Thyroid gland (tissue), 4 donors: ENCODE measurements around the gene OR13J1. TPM values are rescaled to one million over a fixed set of nuclear protein-coding genes. Genes with fewer than 3 reads are reported as not detected.

Experiments used
- DNase-seq, 2 donors: peaks; one replicate each; pipeline ENCODE4 v3.0.0-alpha.2; 2019
- H3K27ac ChIP-seq, 3 donors: fragments of 200-600 bp; sonication (generic); 1 replicate in 2 of 3; 2 replicates in 1 of 3; pipeline ENCODE4 v1.5.1; 2016 to 2019; ENCODE audit warnings: mild to moderate bottlenecking in 1 of 3, moderate library complexity in 1 of 3
- H3K27me3 ChIP-seq: fragments of 200-600 bp; sonication (generic); one replicate; pipeline ENCODE4 v1.5.1; 2019
- H3K36me3 ChIP-seq, 2 donors: fragments of 200-600 bp; sonication (generic); one replicate each; pipeline ENCODE4 v1.5.1; 2016 to 2019
- H3K4me1 ChIP-seq, 2 donors: fragments of 200-600 bp; sonication (generic); one replicate each; pipeline ENCODE4 v1.5.1; 2017 to 2019
- H3K4me3 ChIP-seq, 3 donors: fragments of 200-600 bp; sonication (generic); replicated peaks in 1 of 3; 1 replicate in 2 of 3; 2 replicates in 1 of 3; pipeline ENCODE4 v1.5.1; 2016; ENCODE audit warnings: mild to moderate bottlenecking in 1 of 3
- H3K9me3 ChIP-seq: fragments of 200-600 bp; sonication (generic); one replicate; pipeline ENCODE4 v1.5.1; 2017
- POLR2A ChIP-seq, 2 donors: fragments of 450-650 bp; IDR thresholded peaks; one replicate each; pipeline ENCODE4 v1.6.1; 2017; ENCODE audit warnings: antibody characterized with exemption in 2 of 2, mild to moderate bottlenecking in 2 of 2, moderate library complexity in 1 of 2
- WGBS, 2 donors: methylation state at CpG; one replicate each; pipeline ENCODE4 v1.1.5; 2017; 5-methylcytosine and 5-hydroxymethylcytosine counted together
- intact Hi-C: fragments of 100-400 bp; cut with DNase I; formaldehyde crosslinking; loops from one replicate; pipeline ENCODE4 v1.15.1; 2023
- total RNA-seq, 4 donors: library from RNA; depleted of rRNA; stranded (reverse); fragments of >200 nt; gene quantifications; one replicate each; pipeline ENCODE4 v1.2.3, GENCODE V29; 2016
- TF ChIP-seq, protein P1 (sequence below), 6 experiments: fragments of 200-600 bp in 3 of 6; fragments of 450-650 bp in 3 of 6; sonication (generic) in 3 of 6; IDR thresholded peaks; one replicate each; pipeline ENCODE4 v1.5.1; 2016 to 2019; ENCODE audit warnings: antibody characterized with exemption in 6 of 6, mild to moderate bottlenecking in 2 of 6, inconsistent platforms in 1 of 6, moderate library complexity in 1 of 6

Gene OR13J1
- total RNA-seq, 4 donors from 2014 or later: not detected

DNA sequence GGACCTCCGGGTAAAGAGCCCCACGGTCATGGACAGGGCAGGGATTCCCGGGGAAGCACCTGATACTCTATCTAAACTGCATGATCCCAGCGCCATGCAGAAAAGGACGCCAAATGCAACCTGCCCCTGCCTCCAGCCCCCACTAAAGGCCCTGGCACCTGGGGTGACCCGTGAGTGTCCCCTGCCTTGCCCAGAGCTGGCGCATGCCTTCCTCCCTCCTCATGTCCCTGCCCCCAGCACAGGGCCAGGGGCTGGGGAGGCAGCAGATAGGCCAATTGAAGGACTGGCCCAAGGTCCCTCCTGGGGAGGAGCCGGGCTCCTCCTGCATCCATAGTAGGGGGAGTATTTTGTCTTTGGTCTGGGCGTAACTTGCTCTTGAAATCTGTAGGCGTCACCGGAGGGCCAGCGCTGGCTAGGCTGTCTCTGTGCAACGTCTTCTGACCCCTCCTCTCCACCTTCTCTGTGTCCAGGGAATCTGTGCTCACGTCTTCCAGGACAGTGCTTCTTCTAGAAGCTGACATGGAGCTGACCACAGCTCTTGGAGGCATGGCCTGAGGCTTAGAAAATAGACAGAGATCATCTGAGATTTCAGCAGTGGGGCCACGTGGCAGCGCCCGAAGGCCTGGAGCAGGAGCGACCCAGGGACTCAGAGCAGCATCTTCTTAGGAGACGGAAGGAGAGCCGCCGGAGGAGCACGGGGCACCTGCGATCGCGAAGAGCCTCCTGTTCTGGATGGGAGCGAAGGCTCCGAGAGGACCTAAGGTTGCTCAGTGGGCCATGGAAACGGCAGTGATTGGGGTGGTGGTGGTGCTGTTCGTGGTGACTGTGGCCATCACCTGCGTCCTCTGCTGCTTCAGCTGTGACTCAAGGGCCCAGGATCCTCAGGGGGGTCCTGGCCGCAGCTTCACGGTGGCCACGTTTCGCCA is 39.7 kb upstream of the OR13J1 start:
- no peak overlapping the region for H3K4me3 ChIP-seq
- no peak for DNase-seq
- H3K27me3 ChIP-seq: no peaks in the 10 kb centered on the region
- H3K4me1 ChIP-seq: peaks cover 56 to 77% of the 10 kb centered on the region in 2 donors
- intact Hi-C loops: loop anchor here (5.0 kb wide), 1 partner anchor 32 kb away; no protein-coding TSS in a partner anchor
- TF ChIP-seq, protein P1, sequence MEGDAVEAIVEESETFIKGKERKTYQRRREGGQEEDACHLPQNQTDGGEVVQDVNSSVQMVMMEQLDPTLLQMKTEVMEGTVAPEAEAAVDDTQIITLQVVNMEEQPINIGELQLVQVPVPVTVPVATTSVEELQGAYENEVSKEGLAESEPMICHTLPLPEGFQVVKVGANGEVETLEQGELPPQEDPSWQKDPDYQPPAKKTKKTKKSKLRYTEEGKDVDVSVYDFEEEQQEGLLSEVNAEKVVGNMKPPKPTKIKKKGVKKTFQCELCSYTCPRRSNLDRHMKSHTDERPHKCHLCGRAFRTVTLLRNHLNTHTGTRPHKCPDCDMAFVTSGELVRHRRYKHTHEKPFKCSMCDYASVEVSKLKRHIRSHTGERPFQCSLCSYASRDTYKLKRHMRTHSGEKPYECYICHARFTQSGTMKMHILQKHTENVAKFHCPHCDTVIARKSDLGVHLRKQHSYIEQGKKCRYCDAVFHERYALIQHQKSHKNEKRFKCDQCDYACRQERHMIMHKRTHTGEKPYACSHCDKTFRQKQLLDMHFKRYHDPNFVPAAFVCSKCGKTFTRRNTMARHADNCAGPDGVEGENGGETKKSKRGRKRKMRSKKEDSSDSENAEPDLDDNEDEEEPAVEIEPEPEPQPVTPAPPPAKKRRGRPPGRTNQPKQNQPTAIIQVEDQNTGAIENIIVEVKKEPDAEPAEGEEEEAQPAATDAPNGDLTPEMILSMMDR (IDR thresholded peaks at IDR 0.05): no peak
- TF ChIP-seq POLR2A (IDR thresholded peaks at IDR 0.05): no peak
- H3K36me3 ChIP-seq: no peaks in the 10 kb centered on the region
- WGBS, 2 donors: 93% methylated on average over 28 to 34 of the region's 34 CpGs
- peak overlapping the region in 2 of 3 donors; percentile 96 to 97 for H3K27ac ChIP-seq
- H3K9me3 ChIP-seq: no peaks in the 10 kb centered on the region

DNA sequence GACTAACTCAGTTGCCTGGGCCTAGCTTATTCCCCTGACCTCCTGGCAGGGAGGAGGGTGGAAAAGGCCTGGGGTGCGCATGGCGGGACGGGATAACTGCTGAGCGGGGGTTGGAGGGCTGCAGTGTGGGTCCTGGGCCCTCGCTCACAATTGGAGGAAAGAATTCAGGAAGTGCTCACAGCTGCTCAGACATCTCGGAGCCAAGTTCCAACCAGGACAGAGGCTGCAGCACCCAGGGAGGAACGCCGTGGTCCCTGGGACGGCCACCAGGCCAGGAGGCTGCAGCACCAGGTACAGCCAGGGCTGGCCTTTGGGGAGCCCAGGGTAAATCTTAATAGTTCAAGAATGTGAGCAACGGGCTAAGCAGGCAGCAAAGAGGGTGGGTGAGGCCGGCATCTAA is 39.1 kb upstream of the OR13J1 start, which contains the start of gene SPAAR:
Gene SPAAR, plus strand, starts transcription at position 217 of the 400 bp plus-strand sequence. CDS start 974 bp downstream, outside the sequence.
- Histone ChIP-seq H3K9me3 (no peaks in the 10 kb centered on the region), H3K36me3 (no peaks in the 10 kb centered on the region), H3K27me3 (no peaks in the 10 kb centered on the region), H3K4me1 (peaks cover 62 to 77% of the 10 kb centered on the region in 2 donors), H3K4me3 (no peak within 1 kb of the TSS), H3K27ac (peak within 1 kb of the TSS; percentile 84 to 97 (median 96))
- WGBS, 2 donors: 75 to 79% methylated on average over 11 of the region's 11 CpGs
- TF ChIP-seq, protein P1 (IDR thresholded peaks at IDR 0.05): no peak
- TF ChIP-seq POLR2A (IDR thresholded peaks at IDR 0.05): no peak
- no peak for DNase-seq
- intact Hi-C loops: loop anchor here (5.0 kb wide), 1 partner anchor 33 kb away; no protein-coding TSS in a partner anchor

DNA sequence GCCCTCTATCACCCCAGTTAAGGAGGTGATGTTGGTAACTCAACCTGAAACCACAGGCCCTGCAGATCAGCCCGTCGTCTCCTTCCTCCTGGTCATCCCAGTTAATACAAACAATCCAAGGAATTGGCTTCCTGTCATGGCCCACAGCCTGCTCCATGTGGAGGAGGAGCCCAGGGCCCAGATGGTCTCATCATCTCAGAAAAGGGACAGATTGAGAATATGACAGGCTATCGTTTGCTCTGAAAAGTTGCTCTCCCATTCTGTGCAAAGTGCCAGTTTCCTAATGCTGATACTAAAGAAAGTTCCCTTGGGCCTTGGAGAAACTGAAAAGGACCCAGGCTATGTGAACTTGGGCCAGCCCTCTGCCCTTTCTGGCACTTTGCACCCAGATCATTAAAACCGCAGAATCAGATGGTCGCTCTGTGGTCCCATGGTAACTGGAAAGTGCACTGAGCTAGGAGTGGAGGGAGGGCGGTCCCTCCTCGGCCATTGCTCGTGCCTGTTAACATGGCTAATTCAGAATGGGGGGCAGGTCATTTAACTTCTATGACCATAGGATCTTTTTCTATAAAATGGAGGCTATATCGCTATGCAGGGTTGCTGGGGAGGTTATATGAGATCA is 38.4 kb upstream of the OR13J1 start:
- H3K9me3 ChIP-seq: no peaks in the 10 kb centered on the region
- no peak for DNase-seq
- peak overlapping the region; percentile 84 to 97 (median 96) for H3K27ac ChIP-seq
- TF ChIP-seq, protein P1 (IDR thresholded peaks at IDR 0.05): no peak
- no peak for TF ChIP-seq POLR2A (IDR thresholded peaks at IDR 0.05)
- H3K36me3 ChIP-seq: no peaks in the 10 kb centered on the region
- H3K4me3 ChIP-seq: no peak overlapping the region
- peaks cover 62 to 77% of the 10 kb centered on the region in 2 donors for H3K4me1 ChIP-seq
- intact Hi-C loops: loop anchor here (5.0 kb wide), 1 partner anchor 34 kb away; no protein-coding TSS in a partner anchor
- WGBS, 2 donors: 57 to 69% methylated on average over 8 to 9 of the region's 9 CpGs
- no peaks in the 10 kb centered on the region for H3K27me3 ChIP-seq

DNA sequence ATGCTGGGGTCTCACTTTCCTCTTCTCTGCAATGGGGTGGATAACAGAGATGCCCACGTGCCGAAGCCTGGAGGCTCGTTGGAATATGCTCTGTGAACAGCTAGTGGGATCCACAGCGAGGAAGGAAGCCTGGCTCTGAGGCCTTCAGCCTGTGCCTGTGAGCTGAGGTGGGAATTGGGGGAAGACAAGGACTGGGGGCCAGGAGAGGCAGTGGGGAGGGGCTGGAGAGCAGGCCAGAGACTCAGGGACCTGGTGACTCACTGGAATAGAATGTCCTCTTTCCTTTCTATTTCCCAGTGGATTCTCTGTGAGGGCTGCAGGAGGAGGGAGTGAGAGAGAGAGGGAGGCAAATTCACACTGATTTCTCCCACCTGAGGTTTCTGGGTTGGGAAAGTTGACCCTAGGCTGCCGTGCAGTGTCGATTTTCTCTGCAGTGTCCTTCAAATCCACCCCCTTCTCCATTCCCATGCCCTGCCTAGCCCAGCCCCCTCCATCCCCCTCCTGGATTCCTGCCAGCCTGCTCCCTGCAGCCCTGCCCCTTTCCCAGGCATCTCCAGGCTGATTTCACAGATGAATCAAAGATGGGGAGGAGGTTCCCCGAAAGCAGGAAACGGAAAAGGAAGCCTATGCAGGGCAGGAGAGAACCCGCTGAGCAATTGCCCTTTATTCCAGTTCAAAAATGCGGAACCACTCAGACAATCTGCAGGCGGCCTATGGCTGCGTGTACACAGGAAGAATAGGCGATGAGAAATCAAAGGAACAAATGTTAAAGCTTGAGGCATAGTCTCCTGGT is 37.7 kb upstream of the OR13J1 start:
- Histone ChIP-seq H3K4me1 (peaks cover 60 to 74% of the 10 kb centered on the region in 2 donors), H3K4me3 (peak overlapping the region in 1 of 3 donors; percentile 2), H3K9me3 (no peaks in the 10 kb centered on the region), H3K27me3 (no peaks in the 10 kb centered on the region), H3K27ac (peak overlapping the region; percentile 84 to 97 (median 96)), H3K36me3 (no peaks in the 10 kb centered on the region)
- intact Hi-C loops: loop anchor here (5.0 kb wide), 1 partner anchor 34 kb away; no protein-coding TSS in a partner anchor
- DNase-seq: peak; percentile 71 to 73
- 37 to 42% methylated on average over 13 of the region's 13 CpGs for WGBS, 2 donors
- peak in 1 of 2 donors; percentile 36 for TF ChIP-seq POLR2A (IDR thresholded peaks at IDR 0.05)
- TF ChIP-seq, protein P1 (IDR thresholded peaks at IDR 0.05): no peak
